ENCODE data around the gene TRMT10C.
"Not testable (repeated sequence)": the region's sequence is repeated elsewhere in the genome, so short reads cannot be mapped to it uniquely, and the experiment has no call there.

Gene TRMT10C

DNA sequence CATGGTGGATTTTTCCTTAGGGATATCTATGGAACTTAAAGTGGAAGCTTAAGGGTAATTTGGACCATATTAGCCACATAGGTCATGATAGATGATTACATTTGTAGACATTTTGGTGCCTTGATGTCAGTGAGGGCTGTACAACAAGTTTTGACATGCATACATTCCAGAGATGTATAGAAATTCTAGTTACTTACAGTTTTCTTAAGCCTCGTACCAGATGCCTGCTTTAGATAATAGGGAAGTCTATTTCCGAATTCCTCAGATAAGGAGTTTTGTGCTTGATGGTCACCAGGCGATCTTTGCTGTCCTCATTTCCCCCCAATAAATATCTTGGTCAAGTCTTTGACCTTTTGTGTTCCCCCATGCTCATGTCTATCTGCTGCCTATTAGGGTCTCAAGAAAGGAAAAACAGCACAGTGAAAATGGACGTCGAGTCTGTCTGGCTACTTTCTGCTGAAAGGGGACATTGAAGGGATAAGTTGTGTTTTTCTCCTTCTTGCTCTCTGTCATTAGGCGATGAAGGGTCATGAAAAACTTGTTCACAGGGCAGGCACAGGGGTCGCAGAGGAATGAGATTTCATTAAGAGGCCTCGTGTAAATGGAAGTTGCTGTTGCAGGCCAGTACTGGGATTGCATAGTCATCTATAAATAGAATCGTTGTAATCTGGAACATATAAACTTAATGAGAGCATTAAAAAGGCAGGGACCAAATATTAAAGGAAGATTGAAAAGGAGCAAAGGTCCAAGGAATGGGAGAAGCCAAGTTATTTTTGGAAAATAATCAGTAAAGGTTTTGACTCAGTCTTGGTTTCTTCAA, 28.7 kb upstream of the TRMT10C start:
- in situ Hi-C loops (cut with MboI; ENCODE audit: low pct_unique_long_range_greater_than_20kb, low sequenced_read_pairs, unreplicated experiment), result no loop called here
- TF ChIP-seq, protein P1, sequence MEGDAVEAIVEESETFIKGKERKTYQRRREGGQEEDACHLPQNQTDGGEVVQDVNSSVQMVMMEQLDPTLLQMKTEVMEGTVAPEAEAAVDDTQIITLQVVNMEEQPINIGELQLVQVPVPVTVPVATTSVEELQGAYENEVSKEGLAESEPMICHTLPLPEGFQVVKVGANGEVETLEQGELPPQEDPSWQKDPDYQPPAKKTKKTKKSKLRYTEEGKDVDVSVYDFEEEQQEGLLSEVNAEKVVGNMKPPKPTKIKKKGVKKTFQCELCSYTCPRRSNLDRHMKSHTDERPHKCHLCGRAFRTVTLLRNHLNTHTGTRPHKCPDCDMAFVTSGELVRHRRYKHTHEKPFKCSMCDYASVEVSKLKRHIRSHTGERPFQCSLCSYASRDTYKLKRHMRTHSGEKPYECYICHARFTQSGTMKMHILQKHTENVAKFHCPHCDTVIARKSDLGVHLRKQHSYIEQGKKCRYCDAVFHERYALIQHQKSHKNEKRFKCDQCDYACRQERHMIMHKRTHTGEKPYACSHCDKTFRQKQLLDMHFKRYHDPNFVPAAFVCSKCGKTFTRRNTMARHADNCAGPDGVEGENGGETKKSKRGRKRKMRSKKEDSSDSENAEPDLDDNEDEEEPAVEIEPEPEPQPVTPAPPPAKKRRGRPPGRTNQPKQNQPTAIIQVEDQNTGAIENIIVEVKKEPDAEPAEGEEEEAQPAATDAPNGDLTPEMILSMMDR (IDR thresholded peaks at IDR 0.05; ENCODE audit: extremely low read depth, insufficient read depth, missing control alignments), result no peak
- DNase-seq (ENCODE audit: low spot score), result no peak

DNA sequence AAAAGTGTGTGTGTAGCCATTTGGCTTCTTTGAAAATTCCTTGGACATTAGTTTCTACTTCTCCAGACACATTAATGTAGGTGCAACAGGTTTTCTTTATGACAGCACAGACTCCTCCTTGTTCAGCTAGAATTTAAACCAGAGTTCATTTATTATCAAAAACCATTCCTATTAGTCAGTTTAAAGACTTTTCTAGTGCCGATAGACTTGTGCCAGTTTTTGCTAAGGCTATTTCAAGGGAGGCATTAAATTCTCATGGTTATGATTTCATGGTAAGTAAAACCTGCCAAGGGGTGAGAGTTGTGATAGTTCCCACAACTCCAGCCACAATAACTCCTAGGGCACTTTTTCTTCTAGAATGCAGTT, 28.1 kb upstream of the TRMT10C start:
- in situ Hi-C loops (cut with MboI; ENCODE audit: low pct_unique_long_range_greater_than_20kb, low sequenced_read_pairs, unreplicated experiment), result no loop called here
- TF ChIP-seq, protein P1 (IDR thresholded peaks at IDR 0.05; ENCODE audit: extremely low read depth, insufficient read depth, missing control alignments), result no peak

DNA sequence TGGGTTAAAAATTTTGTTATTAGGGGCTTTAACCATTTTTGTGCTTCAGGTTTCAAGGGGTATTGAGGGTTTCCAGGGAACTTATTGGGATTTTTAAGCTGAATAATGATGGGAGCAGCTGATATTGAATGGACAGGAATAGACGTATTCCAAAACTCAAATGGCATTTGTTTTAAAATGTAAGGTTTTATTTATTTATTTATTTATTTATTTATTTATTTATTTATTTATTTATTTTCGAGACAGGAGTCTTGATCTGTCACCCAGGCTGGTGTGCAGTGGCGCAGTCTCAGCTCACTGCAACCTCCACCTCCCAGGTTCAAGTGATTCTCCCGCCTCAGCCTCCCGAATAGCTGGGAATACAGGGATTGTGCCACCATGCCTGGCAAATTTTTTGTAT, 26.4 kb upstream of the TRMT10C start:
- in situ Hi-C loops (cut with MboI; ENCODE audit: low pct_unique_long_range_greater_than_20kb, low sequenced_read_pairs, unreplicated experiment), result no loop called here

More for the DNA sequence above, 28.1 kb upstream of the TRMT10C start:
- no peak for DNase-seq (ENCODE audit: low spot score)

GRCh38 chr3:101536266-101536665, 25.4 kb upstream of the TRMT10C start:
- DNase-seq (ENCODE audit: low spot score), result no peak
- in situ Hi-C loops (cut with MboI; ENCODE audit: low pct_unique_long_range_greater_than_20kb, low sequenced_read_pairs, unreplicated experiment), result no loop called here
- TF ChIP-seq, protein P1 (IDR thresholded peaks at IDR 0.05; ENCODE audit: extremely low read depth, insufficient read depth, missing control alignments), result no peak

More for the DNA sequence above, 26.4 kb upstream of the TRMT10C start:
- TF ChIP-seq, protein P1 (IDR thresholded peaks at IDR 0.05; ENCODE audit: extremely low read depth, insufficient read depth, missing control alignments), result no peak
- DNase-seq (ENCODE audit: low spot score), result no peak

GRCh38 chr3:101536955-101537354, 24.7 kb upstream of the TRMT10C start:
- in situ Hi-C loops (cut with MboI; ENCODE audit: low pct_unique_long_range_greater_than_20kb, low sequenced_read_pairs, unreplicated experiment); DNase-seq (ENCODE audit: low spot score): not testable (repeated sequence)

DNA sequence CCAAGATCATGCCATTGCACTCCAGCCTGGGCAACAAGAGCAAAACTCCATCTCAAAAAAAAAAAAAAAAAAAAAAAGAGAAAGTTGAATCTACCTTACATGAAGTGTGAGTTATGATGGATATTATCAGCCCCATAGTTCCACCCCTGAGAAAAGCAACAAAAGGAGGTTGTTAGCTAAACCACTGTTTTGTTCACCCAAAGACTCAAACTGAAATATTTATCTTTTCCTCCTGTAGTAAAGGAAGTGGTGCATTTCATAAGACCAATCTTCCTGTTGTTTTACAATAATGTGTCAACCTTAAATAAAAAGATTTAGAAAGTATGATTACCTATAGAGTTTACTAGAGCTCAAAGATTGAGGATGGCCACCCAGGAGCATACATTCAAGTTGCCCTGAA, 18.7 kb upstream of the TRMT10C start:
- in situ Hi-C loops (cut with MboI; ENCODE audit: low pct_unique_long_range_greater_than_20kb, low sequenced_read_pairs, unreplicated experiment), result no loop called here
- TF ChIP-seq, protein P1 (IDR thresholded peaks at IDR 0.05; ENCODE audit: extremely low read depth, insufficient read depth, missing control alignments), result no peak
- DNase-seq (ENCODE audit: low spot score), result no peak

- in situ Hi-C loops (cut with MboI; ENCODE audit: low pct_unique_long_range_greater_than_20kb, low sequenced_read_pairs, unreplicated experiment), result no loop called here
- TF ChIP-seq, protein P1 (IDR thresholded peaks at IDR 0.05; ENCODE audit: extremely low read depth, insufficient read depth, missing control alignments), result no peak
- DNase-seq (ENCODE audit: low spot score), result no peak
Measured at GRCh38 chr3:101544161-101544850, 17.4 kb upstream of the TRMT10C start.

Measured in GM13977 (cell line).